Fibroblast of pulmonary artery (primary cell): ENCODE results near the gene EVX2.

Experiments
- DNase-seq: peaks from one replicate; pipeline ENCODE4 v3.0.0-alpha.2; 2010; ENCODE audit warnings: low read depth
- H3K4me3 ChIP-seq: replicated peaks from 2 replicates; pipeline ENCODE4 v1.5.1; 2011; ENCODE audit warnings: low read depth, mild to moderate bottlenecking, control low read depth, low read length, moderate library complexity
- CTCF ChIP-seq: IDR thresholded peaks from 2 replicates; pipeline ENCODE4 v1.5.1; 2011; ENCODE audit warnings: mild to moderate bottlenecking, control low read depth, low read length, inconsistent platforms; ENCODE audit errors: missing control alignments

EVX2 gene

GRCh38 chr2:176074919-176075425, 8.8 kb downstream of the EVX2 start:
- TF ChIP-seq CTCF = no peak
- no peak for DNase-seq
- H3K4me3 ChIP-seq = no peak overlapping the region

- no peak for TF ChIP-seq CTCF
- DNase-seq = no peak
These were observed 10.5 kb downstream of the EVX2 start for GRCh38 chr2:176072951-176073904.

GRCh38 chr2:176072292-176072669, 11.5 kb downstream of the EVX2 start:
- TF ChIP-seq CTCF = no peak
- no peak for DNase-seq
- no peak overlapping the region for H3K4me3 ChIP-seq

More at GRCh38 chr2:176072951-176073904, 10.5 kb downstream of the EVX2 start:
- H3K4me3 ChIP-seq = no peak overlapping the region

GRCh38 chr2:176071330-176072291, 12.2 kb downstream of the EVX2 start:
- no peak for DNase-seq
- H3K4me3 ChIP-seq = no peak overlapping the region
- TF ChIP-seq CTCF = no peak

GRCh38 chr2:176068419-176068832, 15.3 kb downstream of the EVX2 start:
- H3K4me3 ChIP-seq = no peak overlapping the region
- no peak for DNase-seq
- no peak for TF ChIP-seq CTCF

- DNase-seq = no peak
- TF ChIP-seq CTCF = no peak
- no peak overlapping the region for H3K4me3 ChIP-seq
These were observed 16.0 kb downstream of the EVX2 start for GRCh38 chr2:176067589-176068418.
